GM21423 (cell line): ENCODE results near the gene PPP1R26.
"Not testable (repeated sequence)": the region's sequence is repeated elsewhere in the genome, so short reads cannot be mapped to it uniquely, and the experiment has no call there.

ENCODE experiments used
- ATAC-seq: cut with Tn5 transposase; IDR thresholded peaks from one replicate; pipeline ENCODE4 v1.9.1; 2021; ENCODE audit warnings: mild to moderate bottlenecking, moderate library complexity; ENCODE audit not compliant: unreplicated experiment

Gene PPP1R26

DNA sequence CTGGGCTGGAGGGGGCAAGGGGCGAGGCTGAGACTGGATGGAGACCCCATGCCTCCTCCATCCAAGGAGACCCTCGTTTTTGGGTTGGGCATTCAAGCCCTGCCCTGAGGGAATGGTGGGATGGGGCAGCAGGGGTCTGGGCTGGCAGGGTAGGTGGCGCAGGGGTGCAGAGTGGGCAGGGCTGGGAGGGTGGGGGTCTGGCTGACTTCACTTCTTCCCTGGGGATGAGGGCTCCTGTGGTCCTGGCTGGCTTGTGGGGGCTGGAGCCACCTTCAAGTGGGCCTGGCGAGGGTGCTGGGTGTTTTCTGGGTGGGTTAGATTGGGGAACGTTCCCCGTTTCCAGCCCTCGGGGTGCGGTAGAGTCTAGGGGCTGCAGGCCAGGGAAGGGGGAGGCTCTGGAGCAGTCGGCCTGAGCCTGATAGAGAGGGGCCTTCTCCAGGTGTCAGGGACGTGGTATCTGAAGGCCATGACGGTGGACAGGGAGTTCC lies 42.1 kb downstream of the PPP1R26 start:
- ATAC-seq: no peak

DNA sequence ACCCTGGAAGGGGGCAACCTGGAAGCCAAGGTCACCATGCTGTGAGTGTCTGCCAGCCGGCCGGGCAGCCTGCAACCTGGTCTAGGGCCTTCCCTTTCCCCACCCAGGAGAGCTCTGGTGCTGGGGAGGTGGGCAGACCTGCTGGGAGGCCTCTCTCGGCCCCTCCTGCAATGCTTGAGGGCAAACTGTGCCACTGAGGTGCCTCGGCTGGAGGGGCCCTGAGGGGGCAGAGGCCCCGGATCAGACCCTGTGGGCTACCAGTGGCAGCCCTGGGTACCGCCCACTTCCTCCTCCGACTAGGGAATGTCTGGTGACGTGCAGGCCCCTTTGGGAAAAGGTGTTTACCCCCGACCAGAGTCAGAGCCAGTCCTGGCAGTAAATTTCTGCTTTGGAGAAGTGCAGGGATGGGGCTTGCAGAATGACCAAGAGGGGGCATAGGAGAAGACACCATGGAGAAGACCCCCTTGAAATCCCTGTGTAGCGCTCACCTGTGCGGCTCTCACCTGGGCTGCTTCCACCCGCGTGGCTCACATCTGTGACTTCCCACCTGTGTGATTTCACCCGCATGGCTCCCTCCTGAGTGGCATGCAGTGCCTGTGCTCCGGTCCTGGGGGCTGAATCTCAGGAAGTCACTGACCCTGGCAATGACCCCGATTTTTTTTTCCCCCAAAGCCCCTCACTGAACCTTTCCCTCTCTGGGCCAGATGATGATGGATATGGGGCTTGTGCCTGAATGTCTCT lies 42.7 kb downstream of the PPP1R26 start:
- ATAC-seq: no peak

GRCh38 chr9:135522931-135523330 lies 43.3 kb downstream of the PPP1R26 start:
- ATAC-seq: no peak

DNA sequence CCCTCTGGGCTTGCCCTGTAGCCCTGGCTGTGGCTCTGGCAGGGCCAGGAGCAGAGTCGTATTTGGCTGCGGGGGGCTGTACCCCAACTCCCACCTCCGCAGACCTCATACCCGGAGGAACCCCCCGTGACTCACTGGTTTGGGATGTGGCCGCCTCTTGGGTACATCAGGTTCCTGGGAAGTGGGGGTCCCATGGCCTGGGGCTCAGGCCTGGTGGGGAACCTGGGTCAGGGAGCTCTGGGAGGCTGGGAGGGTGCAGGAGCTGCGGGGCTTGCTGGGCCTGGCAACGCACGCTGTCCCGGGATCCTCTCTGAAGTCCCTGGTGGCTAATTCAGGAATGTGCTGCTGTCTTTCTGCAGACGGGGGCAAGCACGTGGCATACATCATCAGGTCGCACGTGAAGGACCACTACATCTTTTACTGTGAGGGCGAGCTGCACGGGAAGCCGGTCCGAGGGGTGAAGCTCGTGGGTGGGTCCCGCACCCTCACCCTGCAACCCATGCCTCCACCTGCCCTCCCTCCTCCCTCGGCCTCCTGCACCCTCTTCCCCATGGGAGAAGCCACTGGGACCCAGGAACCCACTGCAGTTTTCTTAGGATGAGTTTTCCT lies 44.0 kb downstream of the PPP1R26 start:
- ATAC-seq: no peak

- ATAC-seq: no peak
Observed at GRCh38 chr9:135524130-135524861, 44.7 kb downstream of the PPP1R26 start.

DNA sequence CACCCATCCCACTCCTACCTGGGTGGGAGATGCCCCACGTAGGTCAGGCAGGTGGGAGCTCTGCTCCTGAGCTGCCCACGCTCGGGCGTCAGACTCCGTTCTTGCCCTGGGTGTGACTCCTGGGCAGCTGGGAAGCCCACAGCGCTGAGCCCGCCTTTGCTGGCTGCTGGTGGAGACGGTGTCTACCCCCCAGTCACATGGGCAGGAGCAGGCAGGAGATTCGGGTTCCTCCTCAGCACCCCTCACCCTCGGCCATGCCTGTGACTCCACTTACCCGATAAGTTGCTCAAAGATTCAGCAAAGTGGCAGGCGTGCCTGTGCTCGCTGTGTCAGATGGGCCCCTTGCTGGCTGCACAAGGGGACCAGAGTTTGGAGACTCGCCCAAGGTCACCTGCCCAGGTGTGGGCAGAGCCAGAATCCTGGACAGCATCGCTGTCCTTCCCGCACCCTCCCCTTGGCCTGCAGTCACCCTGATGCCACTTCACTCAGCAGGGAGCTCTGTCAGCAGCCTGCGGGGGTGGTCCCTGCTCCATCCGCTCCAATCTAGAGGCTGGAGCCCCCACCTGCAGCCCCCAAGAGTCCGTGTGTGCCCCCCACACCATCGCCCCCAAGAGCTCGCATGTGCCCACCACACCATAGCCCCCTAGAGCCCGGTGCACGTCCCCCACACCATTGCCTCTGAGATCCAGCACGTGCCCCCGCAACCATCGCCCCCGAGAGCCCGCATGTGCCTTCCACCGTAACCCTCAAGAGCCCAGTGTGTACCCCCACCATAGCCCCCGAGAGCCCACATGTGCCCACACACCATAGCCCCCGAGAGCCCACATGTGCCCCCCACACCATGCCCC lies 45.9 kb downstream of the PPP1R26 start:
- ATAC-seq: no peak

- no peak for ATAC-seq
Observed at GRCh38 chr9:135526089-135526729, 46.6 kb downstream of the PPP1R26 start.

- no peak for ATAC-seq
Observed at GRCh38 chr9:135526730-135527571, 47.4 kb downstream of the PPP1R26 start.

- ATAC-seq: not testable (repeated sequence)
Observed at GRCh38 chr9:135528842-135529435, 49.4 kb downstream of the PPP1R26 start.

DNA sequence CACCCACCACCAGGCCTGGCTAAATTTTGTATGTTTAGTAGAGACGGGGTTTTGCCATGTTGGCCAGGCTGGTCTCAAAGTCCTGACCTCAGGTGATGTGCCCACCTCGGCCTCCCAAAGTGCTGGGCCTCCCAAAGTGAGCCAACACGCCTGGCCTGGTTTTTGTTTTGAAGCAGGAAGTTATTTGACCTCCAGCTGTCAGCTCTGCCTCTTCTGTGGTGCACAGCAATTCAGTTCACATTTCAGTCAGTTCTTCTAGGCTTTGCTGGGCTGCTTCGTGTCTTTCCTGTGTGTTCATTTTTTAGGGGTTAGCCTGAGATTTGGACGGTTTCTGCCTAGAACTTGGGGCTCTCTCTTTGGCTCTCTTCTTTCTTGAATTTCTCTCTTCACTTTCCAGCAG lies 50.6 kb downstream of the PPP1R26 start:
- ATAC-seq: no peak

GRCh38 chr9:135531096-135531495 lies 51.5 kb downstream of the PPP1R26 start:
- no peak for ATAC-seq

GRCh38 chr9:135533113-135533512 lies 53.5 kb downstream of the PPP1R26 start:
- ATAC-seq: no peak

- no peak for ATAC-seq
Observed at GRCh38 chr9:135533674-135534073, 54.1 kb downstream of the PPP1R26 start.

- not testable (repeated sequence) for ATAC-seq
Observed at GRCh38 chr9:135534192-135534711, 54.7 kb downstream of the PPP1R26 start.

- not testable (repeated sequence) for ATAC-seq
Observed at GRCh38 chr9:135534826-135535225, 55.2 kb downstream of the PPP1R26 start.

DNA sequence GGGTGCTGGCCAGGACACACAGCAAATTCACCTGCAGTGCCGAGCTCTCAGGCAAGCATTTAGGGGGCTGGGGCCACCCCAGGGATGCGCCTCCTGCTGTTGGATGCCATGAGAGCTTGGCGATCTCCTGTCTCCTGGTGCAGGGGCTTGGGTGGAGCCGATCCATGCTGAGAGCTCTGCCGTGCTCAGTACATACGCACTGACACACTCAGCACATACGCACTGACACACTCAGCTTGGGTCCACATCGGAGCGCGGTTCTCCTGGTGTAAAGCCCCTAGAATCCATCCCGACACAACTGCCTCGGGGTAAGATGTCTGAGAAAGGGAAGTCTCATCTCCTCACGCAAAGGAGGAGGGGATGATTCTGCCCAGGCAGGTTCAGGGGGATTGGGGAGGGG lies 56.0 kb downstream of the PPP1R26 start:
- not testable (repeated sequence) for ATAC-seq

GRCh38 chr9:135536216-135536615 lies 56.6 kb downstream of the PPP1R26 start:
- no peak for ATAC-seq
